K562 (cell line): ENCODE results near the gene COL16A1. TPM values are rescaled to one million over a fixed set of nuclear protein-coding genes. Genes with fewer than 3 reads are reported as not detected.
A peak's percentile ranks its signal among the peaks of the same experiment; 100 is the strongest.

ENCODE experiments used
- CEBPG ChIP-seq, 3 experiments: fragments of 200-800 bp in 1 of 3; sonication (Bioruptor generic) in 1 of 3; sonication (generic) in 1 of 3; formaldehyde crosslinking in 1 of 3; IDR thresholded peaks in 2 of 3; conservative IDR thresholded peaks in 1 of 3; 2 replicates each; pipeline versions ENCODE4 v1.6.1 to v1.8.0; 2016 to 2022; ENCODE audit warnings: missing compliant biosample characterization in 2 of 3, missing genetic modification characterization in 2 of 3, mild to moderate bottlenecking in 1 of 3, missing genetic modification reagents in 1 of 3
- CSDE1 ChIP-seq, 2 experiments: fragments of 450-650 bp; IDR thresholded peaks; 2 replicates each; pipeline ENCODE4 v1.6.1; 2016; ENCODE audit warnings: mild to moderate bottlenecking in 1 of 2
- CTCF ChIP-seq, 3 experiments: IDR thresholded peaks in 2 of 3; conservative IDR thresholded peaks in 1 of 3; 2 replicates each; pipeline ENCODE4 v1.5.1; 2011 to 2012; ENCODE audit warnings: low read length in 3 of 3, mild to moderate bottlenecking in 3 of 3, control low read depth in 2 of 3, improper control_type of control experiment in 1 of 3, inconsistent platforms in 1 of 3, low read depth in 1 of 3, mixed read lengths in 1 of 3, moderate library complexity in 1 of 3; ENCODE audit not compliant: insufficient read depth in 2 of 3
- FOXA1 ChIP-seq: fragments of 450-650 bp; IDR thresholded peaks from 2 replicates; pipeline ENCODE4 v1.6.1; 2016; ENCODE audit warnings: mild to moderate bottlenecking, borderline replicate concordance
- KLF1 ChIP-seq: fragments of 450-650 bp; IDR thresholded peaks from 2 replicates; pipeline ENCODE4 v1.6.1; 2016; ENCODE audit warnings: missing genetic modification characterization, missing compliant biosample characterization
- NKRF ChIP-seq: fragments of 450-650 bp; IDR thresholded peaks from 2 replicates; pipeline ENCODE4 v1.6.1; 2016; ENCODE audit warnings: borderline replicate concordance
- NR0B1 ChIP-seq: fragments of 450-650 bp; IDR thresholded peaks from one replicate; pipeline ENCODE4 v1.6.1; 2018; ENCODE audit warnings: mild to moderate bottlenecking, moderate library complexity; ENCODE audit not compliant: partially characterized antibody
- SUPT5H ChIP-seq: fragments of 450-650 bp; IDR thresholded peaks from 2 replicates; pipeline ENCODE4 v1.6.1; 2016
- ZNF398 ChIP-seq: fragments of 250-450 bp; sonication (Bioruptor Pico); IDR thresholded peaks from 2 replicates; pipeline ENCODE4 v1.8.0; 2021; ENCODE audit warnings: moderate library complexity, mild to moderate bottlenecking, inconsistent platforms
- ZNF583 ChIP-seq: fragments of 250-450 bp; sonication (Bioruptor Pico); IDR thresholded peaks from 2 replicates; pipeline ENCODE4 v1.4.0; 2020
- ZNF589 ChIP-seq: fragments of 200-800 bp; sonication (Bioruptor generic); IDR thresholded peaks from 2 replicates; pipeline ENCODE4 v1.6.1; 2016; ENCODE audit warnings: low read depth, missing genetic modification characterization, missing compliant biosample characterization
- ZNF77 ChIP-seq: fragments of 250-450 bp; sonication (Bioruptor Pico); IDR thresholded peaks from 2 replicates; pipeline ENCODE4 v1.5.0; 2020
- polyA plus RNA-seq, 8 experiments: library from polyadenylated mRNA; depleted of rRNA in 4 of 8; stranded (reverse) in 5 of 8; unstranded in 3 of 8; fragments of >200 nt; fragmentation: Nextera tagmentation in 2 of 8; fragmentation: Illumina TruSeq in 1 of 8; extraction: Ambion mirVana in 2 of 8; extraction: Trizol in 1 of 8; gene quantifications; 2 replicates each; pipeline versions ENCODE4 v1.2.1 to v1.2.3, GENCODE V29; 2011 to 2014; ENCODE audit warnings: inconsistent platforms in 1 of 8, missing spikeins in 1 of 8
- total RNA-seq, 7 experiments: library from RNA; depleted of rRNA in 6 of 7; stranded (reverse); fragments of >200 nt in 6 of 7; fragmentation: Illumina TruSeq in 2 of 7; extraction: Trizol in 2 of 7; gene quantifications; 2 replicates each; pipeline versions ENCODE4 v1.2.1 to v1.2.3, GENCODE V29; 2011 to 2021; ENCODE audit warnings: low replicate concordance in 1 of 7

Gene COL16A1
- total and polyA plus RNA-seq, 9 of the 15 experiments (the other 6 are each of a cell fraction or from before 2014, with no cell fraction given): 0.11 to 0.60 (median 0.11) TPM; not detected in 6

GRCh38 chr1:31644560-31645273, 59.1 kb downstream of the COL16A1 start, which contains the start of gene PEF1 (continued):
- TF ChIP-seq ZNF398 (CRISPR knock-in tag): no peak
- peak; percentile 87; the same call in 1 of the 2 replicates for TF ChIP-seq NKRF
- no peak for TF ChIP-seq CEBPG (CRISPR knock-in tag; IDR thresholded peaks at IDR 0.05)
- TF ChIP-seq CEBPG (tag; conservative IDR thresholded peaks at IDR 0.05 in 1 of 2, IDR thresholded peaks at IDR 0.05 in 1 of 2): peak; percentile 42 to 86; a peak in 3 of 4 replicates
- peak; percentile 85 for TF ChIP-seq SUPT5H
- no peak for TF ChIP-seq ZNF77 (CRISPR knock-in tag)
- TF ChIP-seq NR0B1: no peak
- no peak for TF ChIP-seq ZNF589 (CRISPR knock-in tag)
- no peak for TF ChIP-seq CTCF (IDR thresholded peaks at IDR 0.05 in 2 of 3, conservative IDR thresholded peaks at IDR 0.05 in 1 of 3; ENCODE audit: insufficient read depth in 2 of 3, low read depth in 1 of 3, low read length in 3 of 3)
- TF ChIP-seq ZNF583: no peak
- TF ChIP-seq CSDE1 (IDR thresholded peaks at IDR 0.05): peak in 1 of 2 experiments; percentile 96; a peak in 3 of 4 replicates
- TF ChIP-seq FOXA1: no peak
- peak; percentile 93; the same call in 1 of the 2 replicates for TF ChIP-seq KLF1
